ENCODE data around the gene ABLIM2.
"Not testable (repeated sequence)": the region's sequence is repeated elsewhere in the genome, so short reads cannot be mapped to it uniquely, and the experiment has no call there.

ABLIM2 gene

DNA sequence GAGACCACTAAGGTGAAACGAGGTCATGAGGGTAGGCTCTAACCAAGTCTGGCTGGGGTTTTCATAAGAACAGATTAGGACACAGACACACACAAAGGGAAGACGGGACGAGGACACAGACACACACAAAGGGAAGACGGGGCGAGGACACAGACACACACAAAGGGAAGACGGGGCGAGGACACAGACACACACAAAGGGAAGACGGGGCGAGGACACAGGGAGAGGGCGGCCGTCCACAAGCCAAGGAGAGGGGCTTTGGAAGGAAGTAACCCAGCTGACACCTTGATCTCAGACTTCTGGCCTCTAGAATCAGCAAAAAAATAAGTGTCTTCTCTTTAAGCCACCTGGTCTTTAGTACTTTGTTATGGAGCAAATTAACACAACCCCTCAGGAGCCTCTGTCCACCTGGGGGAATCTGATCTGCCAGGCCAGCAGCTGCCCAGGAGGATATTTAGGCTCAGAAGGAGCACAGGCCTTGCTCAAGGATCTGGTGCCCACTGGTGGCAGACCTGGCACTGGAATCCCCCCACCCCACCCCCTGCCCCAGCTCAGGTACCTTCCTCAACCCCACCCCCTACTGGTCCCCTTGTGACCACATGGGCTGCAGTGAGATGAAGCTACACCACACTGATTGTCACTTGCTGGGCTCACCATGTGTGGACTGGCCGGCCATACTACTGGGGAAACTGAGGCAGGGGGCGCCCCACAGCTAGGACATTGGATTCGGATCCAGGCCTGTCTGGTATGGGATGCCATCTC lies 2.8 kb downstream of the ABLIM2 start:
- DNase-seq: no peak

DNA sequence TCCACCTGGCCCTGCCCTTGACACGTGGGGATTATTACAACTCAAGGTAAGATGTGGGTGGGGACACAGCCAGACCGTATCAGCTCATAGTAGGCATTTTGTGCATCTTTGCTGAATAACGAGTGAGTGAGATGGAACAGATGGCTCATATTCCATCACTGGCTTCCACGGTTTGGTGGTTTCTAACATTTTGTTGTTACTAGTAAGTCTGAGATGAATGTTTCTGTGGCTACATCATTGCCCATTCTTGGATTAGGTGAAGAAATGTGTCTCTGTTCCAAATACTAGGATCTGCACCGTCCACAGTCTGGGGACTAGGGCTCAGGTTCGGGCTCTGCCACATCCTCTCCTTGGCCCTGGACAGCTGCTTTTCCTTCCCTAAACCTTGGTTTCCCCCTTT lies 3.6 kb downstream of the ABLIM2 start:
- DNase-seq: no peak

DNA sequence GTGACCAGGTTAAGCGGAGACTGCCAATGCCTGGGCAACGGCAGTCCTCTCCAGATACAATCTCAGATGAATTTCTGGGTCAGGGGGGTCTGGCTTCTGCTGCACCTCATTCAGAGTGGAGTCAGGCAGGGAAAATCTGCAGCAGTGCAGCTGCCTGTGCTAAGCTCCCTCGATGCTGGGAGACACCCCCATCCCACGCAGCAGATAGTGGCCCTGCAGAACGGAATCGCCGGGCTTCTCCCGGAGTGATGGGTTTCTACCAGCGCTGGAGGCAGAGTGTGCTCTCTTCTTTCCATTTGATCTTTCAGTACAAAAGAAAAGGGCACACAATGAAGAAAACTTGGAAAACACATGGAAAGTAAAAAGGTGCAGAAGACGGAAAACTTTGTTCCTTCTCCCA lies 5.2 kb downstream of the ABLIM2 start:
- DNase-seq: no peak

GRCh38 chr4:8152865-8153257 lies 5.8 kb downstream of the ABLIM2 start:
- DNase-seq: no peak

GRCh38 chr4:8152090-8152864 lies 6.3 kb downstream of the ABLIM2 start:
- DNase-seq: no peak

DNA sequence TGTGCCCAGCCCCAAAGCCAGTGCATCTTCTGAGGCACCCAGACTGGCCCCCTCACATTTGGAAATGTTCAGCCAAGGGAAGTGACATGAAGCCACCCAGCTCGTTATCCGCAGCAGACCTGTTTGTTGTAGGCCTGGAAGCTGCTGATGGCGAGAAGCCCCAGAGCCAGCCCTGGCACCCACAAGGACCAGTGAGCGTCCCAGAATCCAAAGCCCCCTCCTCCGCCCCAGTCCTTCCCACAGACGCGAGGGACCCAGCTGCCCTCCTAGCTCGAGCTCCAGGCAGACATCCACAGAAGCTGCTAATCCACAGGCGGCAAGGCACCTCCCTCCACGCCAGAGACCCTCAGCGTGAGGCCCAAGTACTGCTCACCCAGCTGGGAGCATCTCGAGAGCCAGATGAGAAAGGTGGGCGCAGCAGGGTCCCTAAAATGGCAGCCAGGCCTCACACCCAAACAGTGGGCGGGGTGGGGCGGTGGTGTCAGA lies 7.4 kb downstream of the ABLIM2 start:
- no peak for DNase-seq

DNA sequence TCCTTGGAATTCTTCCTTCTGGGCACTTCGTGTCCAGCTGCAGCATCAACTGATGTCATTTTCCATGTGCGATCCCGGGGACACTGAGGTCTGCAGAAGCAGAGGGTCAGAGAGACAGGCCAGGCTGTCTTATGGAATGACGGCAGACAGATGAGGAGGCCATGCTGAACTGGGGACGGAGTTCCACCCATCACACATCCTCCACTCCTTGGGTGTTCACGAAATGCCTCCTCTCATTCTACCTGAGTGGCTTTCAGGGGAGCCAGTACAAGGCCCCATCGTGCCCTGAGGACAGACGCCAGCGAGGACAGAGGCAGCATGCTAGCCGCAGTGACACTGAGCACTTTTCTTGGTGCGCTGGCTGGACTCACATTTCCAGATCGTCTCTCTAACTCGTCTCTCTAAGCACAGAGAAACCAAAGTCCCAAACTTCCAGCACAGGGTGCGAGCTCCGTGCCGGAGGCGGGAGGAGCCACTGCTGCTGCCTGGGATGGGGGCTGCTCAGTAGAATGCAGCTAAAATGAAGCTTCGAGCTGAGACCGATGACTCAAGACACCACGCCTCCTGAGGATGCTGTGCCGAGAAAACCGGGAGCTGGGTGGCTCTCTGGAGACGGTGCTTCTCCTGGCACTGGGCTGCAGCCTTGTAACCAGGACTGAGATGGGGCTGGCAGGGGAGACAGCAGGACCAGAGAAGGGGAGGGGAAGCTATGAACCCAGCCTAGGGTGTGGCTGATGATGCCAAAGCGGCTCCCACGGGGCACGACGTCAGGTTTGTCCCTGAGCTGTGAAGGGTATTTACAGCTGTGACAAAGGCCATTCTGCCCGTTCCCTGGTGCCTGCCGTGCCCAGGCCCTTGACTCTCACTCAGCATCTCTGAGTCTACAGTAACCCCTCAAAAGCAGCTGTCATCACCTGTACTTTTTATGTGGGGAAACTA lies 8.2 kb downstream of the ABLIM2 start:
- DNase-seq: no peak

- DNase-seq: no peak
Measured at GRCh38 chr4:8149664-8150063, 8.9 kb downstream of the ABLIM2 start.

- DNase-seq: no peak
Measured at GRCh38 chr4:8148785-8149435, 9.7 kb downstream of the ABLIM2 start.

GRCh38 chr4:8148159-8148558 lies 10.5 kb downstream of the ABLIM2 start:
- DNase-seq: no peak

GRCh38 chr4:8147231-8147970 lies 11.2 kb downstream of the ABLIM2 start:
- no peak for DNase-seq

DNA sequence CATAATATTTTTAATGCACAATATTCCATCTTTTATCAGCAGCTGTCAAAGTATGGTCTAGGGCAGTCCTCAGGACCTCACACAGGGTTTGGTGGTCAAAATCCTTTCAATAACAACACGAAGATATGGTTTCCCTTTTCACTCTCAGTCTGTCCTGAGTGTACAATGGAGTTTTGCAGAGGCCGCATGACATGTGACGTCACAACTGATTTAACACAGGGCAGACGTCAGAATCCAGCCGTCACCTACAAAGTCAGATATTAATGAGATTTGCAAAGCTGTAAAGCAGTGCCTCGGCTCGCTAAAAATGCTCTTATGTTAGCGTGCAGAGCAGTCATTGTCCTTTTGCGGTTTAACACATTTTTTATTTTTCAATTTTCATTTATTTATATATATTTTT lies 12.5 kb downstream of the ABLIM2 start:
- DNase-seq: no peak

GRCh38 chr4:8144359-8144758 lies 14.3 kb downstream of the ABLIM2 start:
- no peak for DNase-seq

DNA sequence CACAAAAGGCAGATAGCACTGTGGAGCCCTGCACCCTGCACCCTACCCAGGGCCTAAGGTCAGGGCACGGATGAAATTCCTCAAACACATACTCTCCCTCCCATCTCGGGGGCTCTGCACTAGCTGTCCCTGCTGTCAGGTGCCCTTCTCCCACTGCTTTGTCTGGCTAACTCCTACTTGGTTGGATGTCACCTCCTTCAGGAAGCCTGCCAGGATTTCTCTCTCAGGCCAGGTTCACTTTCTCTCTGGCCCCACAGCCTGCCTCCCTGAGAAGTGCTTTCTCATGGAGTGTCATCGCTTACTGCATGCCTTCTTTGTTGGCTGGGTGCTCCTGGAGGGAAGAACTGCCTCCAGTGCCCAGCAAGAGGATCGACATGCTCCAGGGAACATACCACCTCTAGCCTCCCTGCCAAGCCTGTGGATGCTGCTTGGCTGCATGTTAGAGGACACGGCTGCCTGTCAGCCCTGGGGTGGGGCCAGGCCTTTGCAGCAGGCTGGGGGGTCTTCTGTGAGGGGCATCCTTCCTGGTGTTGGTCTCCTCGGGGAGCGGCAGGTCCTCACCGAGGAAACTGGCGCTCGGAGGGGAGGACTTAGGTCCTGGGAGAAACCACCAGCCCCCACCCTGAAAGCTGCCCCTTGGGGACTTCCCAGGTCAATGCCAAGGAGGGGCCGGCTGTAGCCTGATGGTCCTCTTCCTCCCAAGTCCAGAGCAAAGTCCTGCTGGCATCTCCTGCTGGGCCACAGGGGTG lies 15.0 kb downstream of the ABLIM2 start:
- no peak for DNase-seq

DNA sequence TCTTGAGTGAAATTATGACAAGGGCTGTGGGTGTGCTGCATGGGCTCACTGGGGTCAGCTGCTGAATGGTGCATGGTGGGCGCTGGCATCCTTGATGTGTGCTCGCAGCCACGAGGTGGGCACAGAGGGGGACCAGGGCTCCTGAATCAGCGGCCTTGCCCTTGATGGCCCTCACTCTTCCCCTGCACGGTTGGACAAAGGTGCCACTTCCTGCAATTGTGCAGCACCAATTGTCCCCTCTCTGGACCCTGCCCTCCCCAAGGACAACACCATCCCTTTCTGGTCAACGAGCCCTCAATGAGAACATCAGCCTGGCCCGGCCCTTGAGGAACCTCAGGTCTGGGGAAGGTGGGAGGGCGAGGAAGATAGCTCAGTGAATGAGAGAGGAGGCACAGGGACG lies 16.1 kb downstream of the ABLIM2 start:
- DNase-seq: no peak

GRCh38 chr4:8141935-8142334 lies 16.7 kb downstream of the ABLIM2 start:
- DNase-seq: no peak

GRCh38 chr4:8140915-8141314 lies 17.7 kb downstream of the ABLIM2 start:
- no peak for DNase-seq

DNA sequence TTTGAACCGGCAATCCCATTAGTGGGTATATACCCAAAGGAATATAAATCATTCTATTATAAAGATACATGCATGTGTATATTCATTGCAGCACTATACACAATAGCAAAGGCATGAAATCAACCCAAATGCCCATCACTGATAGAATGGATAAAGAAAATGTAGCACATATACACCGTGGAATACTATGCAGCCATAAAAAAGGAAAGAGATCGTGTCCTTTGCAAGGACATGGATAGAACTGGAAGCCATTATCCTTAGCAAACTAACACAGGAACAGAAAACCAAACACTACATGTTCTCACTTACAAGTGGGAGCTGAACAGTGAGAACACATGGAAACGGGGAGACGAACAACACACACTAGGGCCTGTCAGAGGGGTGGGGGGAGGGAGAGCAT lies 18.9 kb downstream of the ABLIM2 start:
- not testable (repeated sequence) for DNase-seq

DNA sequence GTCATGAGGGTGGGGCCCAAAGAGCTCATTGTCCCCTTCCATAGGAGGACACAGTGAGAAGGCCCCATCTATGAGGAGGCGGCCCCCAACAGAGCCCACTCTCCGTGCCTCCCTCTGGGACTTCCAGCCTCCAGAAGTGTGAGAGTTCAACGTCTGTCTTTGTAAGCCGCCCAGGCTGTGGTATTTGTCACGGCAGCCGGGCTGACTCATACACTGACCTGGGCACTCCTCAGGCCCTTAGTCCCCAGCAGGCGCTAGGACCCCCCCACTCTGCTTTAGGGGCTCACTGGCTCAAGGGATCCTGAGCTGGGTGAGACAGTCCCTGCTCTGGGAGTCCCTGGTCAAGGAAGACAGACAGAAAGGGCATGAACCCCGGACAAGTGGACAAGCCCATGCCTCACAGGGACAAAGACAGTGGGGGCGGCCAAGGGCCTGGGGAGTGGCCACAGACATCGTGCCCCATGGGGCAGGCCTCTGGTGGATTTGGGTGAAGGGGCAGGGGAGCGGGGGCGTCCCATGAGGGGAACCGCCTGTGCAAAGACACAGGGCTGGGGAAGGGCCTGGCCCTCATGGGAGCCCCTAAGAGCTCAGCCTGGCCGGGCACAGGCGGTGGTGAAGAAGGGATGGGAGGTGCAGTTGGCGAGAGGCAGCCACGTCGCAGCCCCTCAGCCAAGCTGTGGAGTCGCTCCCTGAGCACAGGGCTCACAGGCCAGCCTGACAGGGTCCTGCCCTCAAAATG lies 21.5 kb downstream of the ABLIM2 start:
- DNase-seq: no peak

GRCh38 chr4:8136529-8136928 lies 22.1 kb downstream of the ABLIM2 start:
- no peak for DNase-seq
